Muscle of leg (tissue), 11 donors: ENCODE measurements around the gene GPN3. TPM values are rescaled to one million over a fixed set of nuclear protein-coding genes. Genes with fewer than 3 reads are reported as not detected.
A peak's percentile ranks its signal among the peaks of the same experiment; 100 is the strongest.
"Not testable (repeated sequence)": the region's sequence is repeated elsewhere in the genome, so short reads cannot be mapped to it uniquely, and the experiment has no call there.

Experiments used
- DNase-seq: peaks from one replicate; pipeline ENCODE4 v3.0.0; 2013
- H3K27ac ChIP-seq: one replicate; pipeline ENCODE4 v1.5.1; 2013; ENCODE audit warnings: mild to moderate bottlenecking, low read length, control low read depth
- H3K27me3 ChIP-seq: one replicate; pipeline ENCODE4 v1.6.1; 2013; ENCODE audit warnings: low read length; ENCODE audit not compliant: control insufficient read depth, insufficient read depth
- H3K36me3 ChIP-seq: one replicate; pipeline ENCODE4 v1.6.1; 2013; ENCODE audit warnings: low read length; ENCODE audit not compliant: control insufficient read depth, insufficient read depth
- H3K4me1 ChIP-seq: one replicate; pipeline ENCODE4 v1.6.1; 2013; ENCODE audit warnings: low read length; ENCODE audit not compliant: control insufficient read depth, insufficient read depth
- H3K4me3 ChIP-seq: one replicate; pipeline ENCODE4 v1.5.1; 2013; ENCODE audit warnings: low read length, control low read depth
- H3K9me3 ChIP-seq: replicated peaks from 2 replicates; pipeline ENCODE4 v1.6.1; 2013; ENCODE audit warnings: low read depth, low read length; ENCODE audit not compliant: control insufficient read depth
- WGBS: methylation state at CpG from one replicate; pipeline ENCODE4 v1.1.5; 2013; ENCODE audit warnings: missing lambda C conversion rate; ENCODE audit not compliant: insufficient coverage; 5-methylcytosine and 5-hydroxymethylcytosine counted together
- polyA plus RNA-seq, 8 donors: library from polyadenylated mRNA; unstranded; fragments of 120-200 nt; gene quantifications; one replicate each; pipeline versions ENCODE4 v1.2.1 to v1.2.3, GENCODE V29; 2013; ENCODE audit warnings: inconsistent platforms in 1 of 8, low replicate concordance in 1 of 8; ENCODE audit not compliant: insufficient read length in 8 of 8, insufficient read depth in 1 of 8
- total RNA-seq: library from RNA; stranded (reverse); fragments of 120-200 nt; gene quantifications from one replicate; pipeline ENCODE4 v1.2.4, GENCODE V29; 2013

Gene GPN3
- total and polyA plus RNA-seq, 9 donors: 18.0 to 28.4 (median 23.4) TPM

DNA sequence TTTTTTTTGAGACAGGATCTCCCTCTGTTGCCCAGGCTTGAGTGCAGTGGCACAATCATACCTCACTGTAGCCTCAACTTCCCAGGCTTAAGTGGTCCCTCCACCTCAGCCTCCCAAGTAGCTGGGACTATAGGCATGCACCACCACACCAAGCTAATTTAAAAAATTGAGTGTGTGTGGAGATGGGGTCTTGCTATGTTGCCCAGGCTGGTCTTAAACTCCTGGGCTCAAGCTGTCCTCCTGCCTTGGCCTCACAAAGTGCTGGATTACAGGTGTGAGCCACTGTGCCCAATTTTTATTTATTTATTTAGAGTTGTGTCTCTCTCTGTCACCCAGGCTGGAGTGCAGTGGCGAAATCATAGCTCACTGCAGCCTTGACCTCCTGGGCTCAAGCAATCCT lies 47.4 kb downstream of the GPN3 start:
- DNase-seq: not testable (repeated sequence)
- WGBS: no CpG with 5 or more reads among the region's 1 CpG

DNA sequence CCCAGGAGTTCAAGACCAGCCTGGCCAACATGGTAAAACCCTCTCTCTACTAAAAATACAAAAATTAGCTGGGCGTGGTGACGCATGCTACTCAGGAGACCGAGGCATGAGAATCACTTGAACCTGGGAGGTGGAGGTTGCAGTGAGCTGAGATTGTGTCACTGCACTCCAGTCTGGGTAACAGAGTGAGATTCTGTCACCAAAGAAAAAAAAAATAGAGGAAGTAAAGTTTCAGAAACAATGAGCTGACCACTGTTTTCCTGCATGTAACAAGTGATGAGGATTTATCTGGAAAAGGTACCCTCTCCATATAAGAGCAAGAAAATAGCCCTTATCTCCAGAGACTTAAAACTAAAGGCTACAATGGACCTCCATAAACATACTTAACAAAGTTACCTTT lies 50.9 kb downstream of the GPN3 start:
- not testable (repeated sequence) for H3K27me3 ChIP-seq, H3K36me3 ChIP-seq, H3K9me3 ChIP-seq, H3K4me3 ChIP-seq, H3K27ac ChIP-seq, DNase-seq, H3K4me1 ChIP-seq
- 33% methylated on average over 1 of the region's 3 CpGs for WGBS

More for the DNA sequence above, 47.4 kb downstream of the GPN3 start:
- not testable (repeated sequence) for H3K9me3 ChIP-seq, H3K36me3 ChIP-seq, H3K4me1 ChIP-seq, H3K27me3 ChIP-seq, H3K4me3 ChIP-seq, H3K27ac ChIP-seq

DNA sequence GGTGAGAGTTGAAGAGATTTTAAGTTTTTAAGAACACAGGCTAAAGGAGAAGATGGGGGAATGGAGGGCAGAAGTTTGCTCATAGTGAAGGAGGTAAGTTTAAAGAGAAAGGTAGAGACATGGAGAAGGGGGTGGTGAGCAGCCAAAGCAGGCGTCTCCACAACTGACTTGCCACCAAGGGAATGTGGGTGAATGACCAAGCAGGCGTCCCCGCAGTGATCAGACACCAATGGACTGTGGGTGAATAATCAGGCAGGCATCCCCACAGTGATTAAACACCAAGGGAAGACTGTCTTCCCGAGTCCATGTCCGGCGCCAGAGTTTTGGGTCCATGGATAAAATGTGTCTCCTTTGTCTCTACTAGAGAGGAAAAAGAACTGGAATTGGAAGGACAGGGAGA lies 58.0 kb downstream of the GPN3 start:
- H3K36me3 ChIP-seq: not testable (repeated sequence)

DNA sequence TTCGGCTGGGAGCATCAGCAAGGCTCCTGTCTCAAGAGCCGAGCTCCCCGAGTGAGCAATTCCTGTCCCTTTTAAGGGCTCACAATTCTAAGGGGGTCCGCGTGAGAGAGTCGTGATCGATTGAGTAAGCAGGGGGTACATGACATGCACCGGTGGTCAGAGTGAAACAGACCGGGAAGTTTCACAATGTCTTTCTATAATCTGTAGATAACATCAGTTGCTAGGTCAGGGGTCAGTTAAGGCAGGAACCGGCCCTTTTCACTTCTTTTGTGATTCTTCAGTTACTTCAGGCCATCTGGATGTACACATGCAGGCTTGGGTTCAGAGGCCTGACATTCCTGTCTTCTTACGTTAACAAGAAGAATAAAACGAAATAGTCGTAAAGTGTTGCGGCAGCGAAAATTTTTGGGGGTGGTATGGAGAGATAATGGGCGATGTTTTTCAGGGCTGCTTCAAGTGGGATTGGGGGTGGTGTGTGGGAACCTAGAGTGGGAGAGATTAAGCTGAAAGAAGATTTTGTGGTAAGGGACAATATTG lies 62.9 kb downstream of the GPN3 start:
- DNase-seq, H3K27me3 ChIP-seq, H3K9me3 ChIP-seq, H3K4me3 ChIP-seq, H3K27ac ChIP-seq: not testable (repeated sequence)
- 89% methylated on average over 11 of the region's 16 CpGs for WGBS
- H3K4me1 ChIP-seq: peaks cover 12% of the 10 kb centered on the region
- H3K36me3 ChIP-seq: peaks cover 12% of the 10 kb centered on the region

More for the DNA sequence above, 58.0 kb downstream of the GPN3 start:
- H3K4me1 ChIP-seq, H3K27me3 ChIP-seq, H3K9me3 ChIP-seq, H3K4me3 ChIP-seq, H3K27ac ChIP-seq, DNase-seq: not testable (repeated sequence)
- 97% methylated on average over 5 of the region's 6 CpGs for WGBS

- Histone ChIP-seq H3K9me3 (no peaks in the 10 kb centered on the region), H3K27ac (peak overlapping the region; percentile 91), H3K4me1 (peaks cover 12% of the 10 kb centered on the region), H3K27me3 (no peaks in the 10 kb centered on the region), H3K36me3 (peaks cover 16% of the 10 kb centered on the region), H3K4me3 (peak overlapping the region; percentile 98)
- peak; percentile 83 for DNase-seq
- 10% methylated on average over 8 of the region's 21 CpGs for WGBS
Measured at GRCh38 chr12:110403976-110404682, 63.9 kb downstream of the GPN3 start.

- Histone ChIP-seq H3K36me3 (peaks cover 16% of the 10 kb centered on the region), H3K27me3 (no peaks in the 10 kb centered on the region), H3K4me3 (peak within 1 kb of the TSS; percentile 98), H3K4me1 (peaks cover 12% of the 10 kb centered on the region), H3K27ac (peak within 1 kb of the TSS; percentile 91), H3K9me3 (no peaks in the 10 kb centered on the region)
- WGBS: under 1% methylated on average over 49 of the region's 62 CpGs
- DNase-seq: peak; percentile 95
Measured at GRCh38 chr12:110403146-110403975, 64.7 kb downstream of the GPN3 start, which contains the start of gene ANAPC7. Gene ANAPC7, minus strand, starts transcription at chr12:110403708. Its CDS starts 81 bp downstream, at chr12:110403627.

Other genes starting within 250 kb of the GPN3 start
- 312 TPM for gene ATP2A2, start 187.0 kb downstream of the GPN3 start, total RNA-seq
- gene ATP2A2, start 187.0 kb downstream of the GPN3 start, polyA plus RNA-seq: 100 to 1,000 TPM; 436 to 712 (median 589) TPM
- 49.6 TPM for gene ANAPC7, start 64.5 kb downstream of the GPN3 start, total RNA-seq
- gene ANAPC7, start 64.5 kb downstream of the GPN3 start, polyA plus RNA-seq: 10 to 100 TPM; 46.2 to 79.7 (median 59.0) TPM
- 132 TPM for gene ARPC3, start 17.9 kb downstream of the GPN3 start, total RNA-seq
- 100 to 1,000 TPM; 118 to 156 (median 138) TPM for gene ARPC3, start 17.9 kb downstream of the GPN3 start, polyA plus RNA-seq
- 12.2 TPM for gene FAM216A, start 588 bp upstream of the GPN3 start, total RNA-seq
- gene FAM216A, start 588 bp upstream of the GPN3 start, polyA plus RNA-seq: 10 to 100 TPM; 12.8 to 18.3 (median 15.1) TPM
- 71.6 TPM for gene VPS29, start 33.9 kb upstream of the GPN3 start, total RNA-seq
- gene VPS29, start 33.9 kb upstream of the GPN3 start, polyA plus RNA-seq: 100 to 1,000 TPM; 110 to 155 (median 119) TPM
- gene RAD9B, start 34.1 kb upstream of the GPN3 start, total RNA-seq: 3.5 TPM
- gene RAD9B, start 34.1 kb upstream of the GPN3 start, polyA plus RNA-seq: 1 to 10 TPM; 1.8 to 3.4 (median 2.1) TPM
- 3.8 TPM for gene PPTC7, start 115.1 kb upstream of the GPN3 start, total RNA-seq
- 10 to 100 TPM in 6 of 8 donors, 1 to 10 TPM in 2; 8.9 to 12.1 (median 11.1) TPM for gene PPTC7, start 115.1 kb upstream of the GPN3 start, polyA plus RNA-seq
- 24.9 TPM for gene TCTN1, start 145.9 kb upstream of the GPN3 start, total RNA-seq
- gene TCTN1, start 145.9 kb upstream of the GPN3 start, polyA plus RNA-seq: 10 to 100 TPM; 19.0 to 24.4 (median 20.3) TPM
- gene HVCN1, start 220.9 kb upstream of the GPN3 start, total RNA-seq: 5.6 TPM
- gene HVCN1, start 220.9 kb upstream of the GPN3 start, polyA plus RNA-seq: 1 to 10 TPM; 4.6 to 7.5 (median 5.8) TPM